OCI-LY3 (cell line): ENCODE results near the gene KCNH2.

Source experiments
- H2AFZ ChIP-seq: fragments of 200-600, 300-600 bp; shearing (Covaris generic); 2 replicates; pipeline ENCODE4 v1.6.0; 2014; ENCODE audit warnings: antibody characterized with exemption, low read depth, low read length
- H3K27ac ChIP-seq: fragments of 200-600, 300-600 bp; sonication (generic); 2 replicates; pipeline ENCODE4 v1.5.1; 2014; ENCODE audit warnings: mild to moderate bottlenecking, low read length, moderate library complexity, mixed read lengths
- H3K27me3 ChIP-seq: fragments of 200-600, 300-600 bp; sonication (generic); 2 replicates; pipeline ENCODE4 v1.6.1; 2014; ENCODE audit warnings: low read depth, low read length, mixed read lengths
- H3K36me3 ChIP-seq: fragments of 200-600, 300-600 bp; sonication (generic); replicated peaks from 2 replicates; pipeline ENCODE3; 2014; ENCODE audit warnings: low read depth, low read length, mixed read lengths
- H3K4me1 ChIP-seq: fragments of 300-600, 200-600 bp; sonication (generic); 2 replicates; pipeline ENCODE4 v1.6.1; 2014; ENCODE audit warnings: low read length, mixed read lengths
- H3K4me2 ChIP-seq: fragments of 200-600, 300-600 bp; sonication (generic); 2 replicates; pipeline ENCODE4 v1.6.1; 2014; ENCODE audit warnings: low read length, mixed read lengths
- H3K4me3 ChIP-seq: fragments of 300-600, 200-600 bp; sonication (generic); 2 replicates; pipeline ENCODE4 v1.5.1; 2014; ENCODE audit warnings: antibody characterized with exemption, mild to moderate bottlenecking, low read length, moderate library complexity
- H3K79me2 ChIP-seq: fragments of 300-600, 200-600 bp; shearing (Covaris generic); 2 replicates; pipeline ENCODE4 v1.6.1; 2014; ENCODE audit warnings: mild to moderate bottlenecking, low read length, mixed read lengths
- H3K9ac ChIP-seq: fragments of 300-600, 200-600 bp; shearing (Covaris generic); 2 replicates; pipeline ENCODE4 v1.6.0; 2014; ENCODE audit warnings: mild to moderate bottlenecking, low read length, moderate library complexity
- H3K9me3 ChIP-seq: fragments of 200-600, 300-600 bp; shearing (Covaris generic); 2 replicates; pipeline ENCODE4 v1.6.1; 2014; ENCODE audit warnings: low read length, mixed read lengths; ENCODE audit not compliant: insufficient read depth
- H4K20me1 ChIP-seq: fragments of 200-600, 300-600 bp; sonication (generic); 2 replicates; pipeline ENCODE4 v1.6.1; 2016; ENCODE audit warnings: low read length, mixed read lengths; ENCODE audit not compliant: insufficient read depth
- EZH2phosphoT487 ChIP-seq: fragments of 200-600 bp; shearing (Covaris generic); IDR thresholded peaks from 2 replicates; pipeline ENCODE4 v1.6.1; 2018; ENCODE audit warnings: antibody characterized with exemption, mixed run types, low read depth
- TF ChIP-seq, protein P1 (sequence below): fragments of 200-600, 300-600 bp; sonication (generic); IDR thresholded peaks from 2 replicates; pipeline ENCODE4 v1.5.1; 2014; ENCODE audit warnings: antibody characterized with exemption, low read length, low read depth

Gene KCNH2

DNA sequence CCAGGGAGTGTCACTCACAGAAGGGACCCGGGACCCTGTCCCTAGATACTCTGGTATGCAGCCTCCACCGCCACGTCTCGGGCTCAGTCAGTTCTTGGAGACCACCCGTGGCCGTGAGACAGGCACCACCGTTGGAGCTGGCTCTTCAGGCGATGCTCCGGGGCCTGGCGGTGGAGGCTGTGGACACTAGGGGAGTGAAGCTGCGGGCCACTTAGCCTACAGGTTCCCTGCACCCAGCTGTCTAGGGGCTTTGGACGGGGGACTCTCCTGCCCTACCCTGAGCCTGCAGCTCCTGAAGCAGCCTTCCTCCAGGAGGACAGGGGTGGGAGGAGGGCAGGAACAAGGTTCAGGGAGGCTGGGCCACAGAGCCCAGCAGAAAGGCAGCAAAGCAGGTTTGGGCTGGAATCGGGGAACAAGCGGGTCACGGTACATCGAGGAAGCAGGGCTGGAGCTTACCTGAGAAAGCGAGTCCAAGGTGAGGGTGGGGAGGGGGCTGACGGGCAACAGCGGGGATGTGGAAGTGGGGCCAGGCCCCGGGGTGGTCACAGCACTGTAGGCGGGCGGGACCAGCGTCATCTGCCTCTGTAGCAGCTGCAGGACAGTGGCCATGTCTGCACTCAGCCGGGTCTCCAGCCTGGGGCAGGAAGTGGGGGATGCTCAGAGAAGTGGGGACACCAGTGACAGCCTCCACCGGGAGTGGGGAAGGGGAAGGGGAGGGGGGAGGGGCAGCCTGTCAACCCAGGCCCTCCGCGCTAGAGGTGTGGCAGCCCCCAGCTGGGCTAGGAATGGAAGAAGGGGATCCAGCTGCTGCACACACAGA, 31.5 kb downstream of the KCNH2 start:
- H2AFZ ChIP-seq = no peak overlapping the region
- no peak overlapping the region for H3K4me3 ChIP-seq
- H3K4me2 ChIP-seq = no peak overlapping the region
- H4K20me1 ChIP-seq = no peaks in the 10 kb centered on the region
- H3K4me1 ChIP-seq = peaks cover 5% of the 10 kb centered on the region; the same call in 1 of the 2 replicates
- no peaks in the 10 kb centered on the region for H3K9me3 ChIP-seq
- no peaks in the 10 kb centered on the region for H3K36me3 ChIP-seq
- no peak overlapping the region for H3K27ac ChIP-seq
- TF ChIP-seq EZH2phosphoT487 = no peak
- TF ChIP-seq, protein P1, sequence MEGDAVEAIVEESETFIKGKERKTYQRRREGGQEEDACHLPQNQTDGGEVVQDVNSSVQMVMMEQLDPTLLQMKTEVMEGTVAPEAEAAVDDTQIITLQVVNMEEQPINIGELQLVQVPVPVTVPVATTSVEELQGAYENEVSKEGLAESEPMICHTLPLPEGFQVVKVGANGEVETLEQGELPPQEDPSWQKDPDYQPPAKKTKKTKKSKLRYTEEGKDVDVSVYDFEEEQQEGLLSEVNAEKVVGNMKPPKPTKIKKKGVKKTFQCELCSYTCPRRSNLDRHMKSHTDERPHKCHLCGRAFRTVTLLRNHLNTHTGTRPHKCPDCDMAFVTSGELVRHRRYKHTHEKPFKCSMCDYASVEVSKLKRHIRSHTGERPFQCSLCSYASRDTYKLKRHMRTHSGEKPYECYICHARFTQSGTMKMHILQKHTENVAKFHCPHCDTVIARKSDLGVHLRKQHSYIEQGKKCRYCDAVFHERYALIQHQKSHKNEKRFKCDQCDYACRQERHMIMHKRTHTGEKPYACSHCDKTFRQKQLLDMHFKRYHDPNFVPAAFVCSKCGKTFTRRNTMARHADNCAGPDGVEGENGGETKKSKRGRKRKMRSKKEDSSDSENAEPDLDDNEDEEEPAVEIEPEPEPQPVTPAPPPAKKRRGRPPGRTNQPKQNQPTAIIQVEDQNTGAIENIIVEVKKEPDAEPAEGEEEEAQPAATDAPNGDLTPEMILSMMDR = no peak
- H3K79me2 ChIP-seq = no peaks in the 10 kb centered on the region
- H3K27me3 ChIP-seq = no peaks in the 10 kb centered on the region
- H3K9ac ChIP-seq = no peak overlapping the region

DNA sequence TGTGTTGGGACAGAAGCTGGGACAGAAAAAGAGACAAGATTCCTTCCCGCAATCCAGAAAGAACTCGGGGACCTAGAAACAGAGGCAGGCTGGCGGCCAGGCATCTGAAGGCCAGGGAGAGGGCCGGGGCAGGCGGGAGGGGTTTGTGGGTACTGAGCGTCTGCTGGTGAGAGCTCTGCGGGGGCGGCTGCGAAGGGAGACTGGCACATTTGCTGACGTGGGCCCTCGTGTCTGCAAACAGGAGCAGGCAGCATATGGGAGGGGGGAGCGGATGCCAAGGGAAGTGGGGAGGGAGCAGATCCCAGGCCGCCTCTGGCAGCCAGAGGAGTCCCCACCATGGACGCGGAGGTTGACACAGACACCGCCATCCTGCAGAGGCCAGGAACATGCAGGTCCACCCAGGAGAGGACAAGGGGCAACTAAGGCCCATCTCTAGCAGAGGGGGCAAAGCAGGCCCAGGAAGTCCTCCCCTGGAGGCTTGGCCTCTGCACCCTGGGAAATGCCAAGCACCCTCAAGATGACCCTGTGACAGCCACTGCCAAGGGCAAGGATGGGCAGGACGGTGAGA, 32.2 kb downstream of the KCNH2 start:
- Histone ChIP-seq H3K79me2 (no peaks in the 10 kb centered on the region), H3K9ac (no peak overlapping the region), H3K9me3 (no peaks in the 10 kb centered on the region), H3K4me3 (no peak overlapping the region), H4K20me1 (no peaks in the 10 kb centered on the region), H2AFZ (no peak overlapping the region), H3K27me3 (no peaks in the 10 kb centered on the region), H3K27ac (no peak overlapping the region), H3K4me2 (no peak overlapping the region), H3K4me1 (peaks cover 5% of the 10 kb centered on the region; the same call in 1 of the 2 replicates), H3K36me3 (no peaks in the 10 kb centered on the region)
- TF ChIP-seq, protein P1 = no peak
- no peak for TF ChIP-seq EZH2phosphoT487

DNA sequence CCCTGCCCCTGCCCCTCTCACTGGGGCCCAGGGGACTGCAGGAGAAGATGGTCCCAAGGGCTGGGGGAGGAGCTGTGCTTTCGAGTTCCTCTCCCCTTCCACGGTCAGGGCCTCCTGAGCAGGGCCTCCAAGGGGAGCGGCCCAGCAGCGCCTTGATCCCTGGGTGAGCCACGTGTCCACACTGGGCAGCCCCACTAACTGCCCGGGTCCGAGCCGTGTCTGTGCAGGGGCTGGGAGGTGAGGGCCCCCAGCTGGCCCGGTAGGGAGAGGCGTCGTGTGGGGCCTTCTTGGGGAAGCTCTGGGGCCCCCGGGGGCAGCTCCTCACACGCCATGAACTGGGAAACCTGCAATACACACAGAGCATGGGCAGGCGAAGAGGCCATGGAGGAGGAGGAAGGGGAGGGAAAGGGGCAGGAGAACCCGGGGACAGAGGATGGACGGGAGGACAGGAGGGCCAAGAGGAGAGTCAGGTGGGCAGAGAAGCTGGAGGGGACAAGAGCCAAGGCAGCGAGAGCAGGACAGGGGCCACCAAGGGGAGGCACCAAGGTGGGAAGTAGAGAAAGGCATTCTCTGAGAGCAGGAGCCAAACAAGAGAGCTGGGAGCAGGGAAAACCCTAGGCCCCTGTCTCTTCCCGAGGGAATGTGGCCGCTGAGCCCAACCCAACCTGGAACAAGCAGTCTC, 32.8 kb downstream of the KCNH2 start:
- Histone ChIP-seq H3K4me1 (peaks cover 5% of the 10 kb centered on the region; the same call in 1 of the 2 replicates), H3K9ac (no peak overlapping the region)

More for the DNA sequence above, 32.8 kb downstream of the KCNH2 start:
- Histone ChIP-seq H3K36me3 (no peaks in the 10 kb centered on the region), H3K9me3 (no peaks in the 10 kb centered on the region), H2AFZ (no peak overlapping the region), H3K4me2 (no peak overlapping the region), H3K27ac (no peak overlapping the region), H3K4me3 (no peak overlapping the region), H3K79me2 (no peaks in the 10 kb centered on the region), H3K27me3 (no peaks in the 10 kb centered on the region), H4K20me1 (no peaks in the 10 kb centered on the region)
- TF ChIP-seq, protein P1 = no peak
- no peak for TF ChIP-seq EZH2phosphoT487
